Activated CD8-positive, alpha-beta memory T cell treated with anti-CD3 and anti-CD28 coated beads, Interleukin-2, amount 10 ng/mL, durations not matched to agents 7 days and 5 days (primary cell): ENCODE results near the gene TJAP1. TPM values are rescaled to one million over a fixed set of nuclear protein-coding genes. Genes with fewer than 3 reads are reported as not detected.

Source experiments
- ATAC-seq: fragments of 150-1000 bp; cut with Tn5 transposase; one replicate; pipeline ENCODE4 v1.10.0; 2021; ENCODE audit warnings: moderate library complexity
- CTCF ChIA-PET: fragments of 350-600 bp; sonication (Branson Sonifier 250); formaldehyde crosslinking; loops from one replicate; lab custom pipeline; 2021; ENCODE audit warnings: antibody characterized with exemption; lab: Charles Lee
- DNase-seq: peaks from one replicate; pipeline ENCODE4 v3.0.0-alpha.2; 2020
- H3K27ac Mint-ChIP-seq: one replicate; pipeline ENCODE4 v1.8.0; 2021; ENCODE audit warnings: mild to moderate bottlenecking, mixed read lengths
- H3K27me3 Mint-ChIP-seq: one replicate; pipeline ENCODE4 v1.8.0; 2021; ENCODE audit warnings: mixed read lengths
- H3K36me3 Mint-ChIP-seq: one replicate; pipeline ENCODE4 v1.8.0; 2021; ENCODE audit warnings: mild to moderate bottlenecking, mixed read lengths
- H3K4me1 Mint-ChIP-seq: one replicate; pipeline ENCODE4 v1.8.0; 2021; ENCODE audit warnings: mixed read lengths
- H3K4me3 Mint-ChIP-seq: one replicate; pipeline ENCODE4 v1.8.0; 2021; ENCODE audit warnings: mild to moderate bottlenecking, moderate library complexity, mixed read lengths
- H3K9me3 Mint-ChIP-seq: one replicate; pipeline ENCODE4 v1.8.0; 2022; ENCODE audit warnings: low read depth, mixed read lengths
- total RNA-seq, 2 experiments: library from RNA; stranded (reverse); gene quantifications; one replicate each; pipeline ENCODE4 v1.2.3, GENCODE V29; 2021

Gene TJAP1
- total RNA-seq, 2 experiments from 2014 or later, result 41.1 to 41.8 TPM

GRCh38 chr6:43469947-43470346 lies 7.4 kb upstream of the TJAP1 start:
- Mint-ChIP-seq H3K9me3 (no peaks in the 10 kb centered on the region), H3K4me3 (no peak overlapping the region), H3K27ac (no peak overlapping the region), H3K4me1 (no peaks in the 10 kb centered on the region), H3K36me3 (no peaks in the 10 kb centered on the region), H3K27me3 (peaks cover 21% of the 10 kb centered on the region)
- ATAC-seq, result no peak
- CTCF ChIA-PET, result interaction anchor here (1.0 to 1.1 kb wide), 2 partner anchors 36 to 207 kb away, joined by 3 read pairs; no protein-coding TSS in a partner anchor
- DNase-seq, result no peak

GRCh38 chr6:43471399-43471798 lies 6.0 kb upstream of the TJAP1 start:
- CTCF ChIA-PET, result interaction anchor here (0.7 to 1.7 kb wide), 3 partner anchors 14 to 23 kb away, joined by 3 to 5 read pairs (median 4); no protein-coding TSS in a partner anchor
- ATAC-seq, result no peak
- H3K4me1 Mint-ChIP-seq, result no peaks in the 10 kb centered on the region
- H3K4me3 Mint-ChIP-seq, result no peak overlapping the region
- no peaks in the 10 kb centered on the region for H3K9me3 Mint-ChIP-seq
- H3K27me3 Mint-ChIP-seq, result peaks cover 21% of the 10 kb centered on the region
- DNase-seq, result no peak
- no peak overlapping the region for H3K27ac Mint-ChIP-seq
- no peaks in the 10 kb centered on the region for H3K36me3 Mint-ChIP-seq

DNA sequence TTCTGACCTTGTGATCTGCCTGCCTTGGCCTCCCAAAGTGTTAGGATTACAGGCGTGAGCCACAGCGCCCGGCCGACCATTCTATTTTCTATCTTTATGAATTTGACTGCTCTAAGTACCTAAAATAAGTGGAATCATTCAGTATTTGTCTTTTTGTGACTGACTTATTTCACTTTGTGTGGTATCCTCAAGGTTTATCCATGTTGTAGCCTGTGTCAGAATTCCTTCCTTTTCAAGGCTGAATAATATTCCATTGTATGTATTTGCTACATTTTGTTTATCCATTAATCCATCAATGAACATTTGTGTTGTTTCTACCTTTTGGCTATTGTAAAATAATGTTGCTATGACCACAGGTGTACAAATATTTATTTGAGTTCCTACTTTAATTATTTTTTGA lies 4.9 kb upstream of the TJAP1 start:
- Mint-ChIP-seq H3K4me3 (no peak overlapping the region), H3K27ac (no peak overlapping the region)

GRCh38 chr6:43475516-43475915 lies 1.9 kb upstream of the TJAP1 start:
- H3K9me3 Mint-ChIP-seq, result no peaks in the 10 kb centered on the region
- H3K36me3 Mint-ChIP-seq, result no peaks in the 10 kb centered on the region
- CTCF ChIA-PET, result no interaction called here
- DNase-seq (no peak), ATAC-seq (no peak)
- H3K27me3 Mint-ChIP-seq, result peaks cover 10% of the 10 kb centered on the region
- no peak overlapping the region for H3K4me3 Mint-ChIP-seq
- no peak overlapping the region for H3K27ac Mint-ChIP-seq
- peaks cover 31% of the 10 kb centered on the region for H3K4me1 Mint-ChIP-seq

More for the DNA sequence above, 4.9 kb upstream of the TJAP1 start:
- CTCF ChIA-PET, result interaction anchor here (1.0 to 1.7 kb wide), 3 partner anchors 15 to 19 kb away, joined by 4 to 5 read pairs (median 4); no protein-coding TSS in a partner anchor
- H3K27me3 Mint-ChIP-seq, result peaks cover 14% of the 10 kb centered on the region
- ATAC-seq, result no peak
- H3K36me3 Mint-ChIP-seq, result no peaks in the 10 kb centered on the region
- H3K4me1 Mint-ChIP-seq, result peaks cover 9% of the 10 kb centered on the region
- H3K9me3 Mint-ChIP-seq, result no peaks in the 10 kb centered on the region
- no peak for DNase-seq

- Mint-ChIP-seq H3K9me3 (no peaks in the 10 kb centered on the region), H3K4me3 (peak overlapping the region; percentile 90), H3K27ac (peak overlapping the region; percentile 89), H3K27me3 (peaks cover 2% of the 10 kb centered on the region), H3K4me1 (peaks cover 39% of the 10 kb centered on the region), H3K36me3 (no peaks in the 10 kb centered on the region)
- ATAC-seq (no peak), DNase-seq (no peak)
- CTCF ChIA-PET, result interaction anchor here (0.5 to 4.3 kb wide), 2 partner anchors 30 to 88 kb away, joined by 3 to 20 read pairs; no protein-coding TSS in a partner anchor
These were observed 624 bp upstream of the TJAP1 start for GRCh38 chr6:43476746-43477145.

DNA sequence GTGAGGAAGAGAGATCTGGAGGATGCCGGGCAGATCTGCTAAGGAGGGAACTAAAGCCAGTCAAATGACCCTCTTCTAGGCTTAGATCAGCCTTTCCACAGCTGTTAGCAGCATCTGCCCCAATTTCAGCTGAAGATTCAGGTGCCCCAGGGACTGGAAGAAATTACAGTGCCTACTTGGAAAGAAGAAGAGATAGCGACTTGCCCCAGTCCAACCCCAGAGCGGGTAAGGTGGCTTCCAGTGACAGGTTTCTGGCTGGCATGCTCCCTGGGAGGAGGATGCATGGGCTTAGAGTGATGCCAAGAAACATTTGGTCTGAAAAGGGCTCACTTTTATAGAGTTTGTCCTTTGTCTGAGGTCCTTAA lies 620 bp downstream of the TJAP1 start:
- no peak for ATAC-seq
- H3K4me1 Mint-ChIP-seq, result peaks cover 46% of the 10 kb centered on the region

GRCh38 chr6:43481075-43481474 lies 3.7 kb downstream of the TJAP1 start:
- H3K4me3 Mint-ChIP-seq, result no peak overlapping the region
- no peak overlapping the region for H3K27ac Mint-ChIP-seq
- no peak for ATAC-seq
- DNase-seq, result no peak
- no peaks in the 10 kb centered on the region for H3K27me3 Mint-ChIP-seq
- H3K36me3 Mint-ChIP-seq, result peaks cover 3% of the 10 kb centered on the region
- H3K9me3 Mint-ChIP-seq, result no peaks in the 10 kb centered on the region
- H3K4me1 Mint-ChIP-seq, result peaks cover 46% of the 10 kb centered on the region
- CTCF ChIA-PET, result interaction anchor here (4.3 kb wide), 1 partner anchor 26 kb away, joined by 20 read pairs; no protein-coding TSS in a partner anchor

More for the DNA sequence above, 620 bp downstream of the TJAP1 start:
- H3K36me3 Mint-ChIP-seq, result peaks cover 3% of the 10 kb centered on the region
- CTCF ChIA-PET, result interaction anchor here (4.3 kb wide), 1 partner anchor 29 kb away, joined by 20 read pairs; no protein-coding TSS in a partner anchor
- H3K9me3 Mint-ChIP-seq, result no peaks in the 10 kb centered on the region
- DNase-seq, result no peak
- peak overlapping the region; percentile 90 for H3K4me3 Mint-ChIP-seq
- H3K27me3 Mint-ChIP-seq, result no peaks in the 10 kb centered on the region
- H3K27ac Mint-ChIP-seq, result peak overlapping the region; percentile 89

DNA sequence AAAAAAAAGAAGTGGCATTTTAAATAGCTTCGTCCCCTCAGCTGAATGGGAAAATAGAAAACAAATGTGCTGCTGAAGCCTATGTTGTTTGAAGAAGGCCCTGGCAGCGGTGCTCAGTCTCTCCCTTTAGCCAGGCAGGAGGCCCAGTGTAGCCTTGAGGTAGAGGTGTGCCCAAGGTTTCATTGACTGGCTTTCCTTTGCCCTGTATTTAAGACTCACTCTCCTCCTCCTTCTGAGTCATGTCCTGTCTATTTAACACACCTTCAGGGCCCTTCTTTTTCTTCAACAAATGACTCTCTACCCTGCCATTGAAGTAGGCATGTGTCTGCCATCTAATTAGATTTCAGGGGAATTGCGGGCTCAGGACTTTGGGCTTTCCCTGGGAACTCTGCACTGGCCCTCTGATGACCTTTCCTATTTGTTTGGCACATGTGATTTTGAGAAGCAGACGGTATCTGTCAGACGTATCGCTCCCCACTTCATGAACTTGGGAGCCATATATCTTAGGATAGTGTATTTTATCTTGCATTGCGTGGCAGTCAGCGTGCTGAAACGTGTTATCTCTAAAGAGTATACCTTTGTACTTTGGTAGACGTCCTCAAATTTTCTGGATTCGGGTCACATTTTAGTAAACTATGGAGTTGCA lies 4.3 kb downstream of the TJAP1 start:
- no peak for ATAC-seq
- H3K27ac Mint-ChIP-seq, result no peak overlapping the region
- H3K4me1 Mint-ChIP-seq, result peaks cover 43% of the 10 kb centered on the region
- no peak overlapping the region for H3K4me3 Mint-ChIP-seq
- no peaks in the 10 kb centered on the region for H3K9me3 Mint-ChIP-seq
- H3K27me3 Mint-ChIP-seq, result no peaks in the 10 kb centered on the region
- DNase-seq, result no peak
- H3K36me3 Mint-ChIP-seq, result peaks cover 3% of the 10 kb centered on the region
- CTCF ChIA-PET, result no interaction called here

GRCh38 chr6:43488667-43489276 lies 11.4 kb downstream of the TJAP1 start:
- CTCF ChIA-PET, result interaction anchor here (1.1 kb wide), 1 partner anchor 21 kb away, joined by 4 read pairs; the partner anchor contains the start of gene LRRC73
- Mint-ChIP-seq H3K27ac (no peak overlapping the region), H3K36me3 (no peaks in the 10 kb centered on the region), H3K9me3 (no peaks in the 10 kb centered on the region), H3K4me3 (no peak overlapping the region), H3K27me3 (no peaks in the 10 kb centered on the region), H3K4me1 (peaks cover under 1% of the 10 kb centered on the region)
- ATAC-seq, result no peak
- no peak for DNase-seq

GRCh38 chr6:43489277-43490072 lies 12.1 kb downstream of the TJAP1 start:
- no peak overlapping the region for H3K27ac Mint-ChIP-seq
- no peaks in the 10 kb centered on the region for H3K9me3 Mint-ChIP-seq
- peaks cover 4% of the 10 kb centered on the region for H3K4me1 Mint-ChIP-seq
- DNase-seq (no peak), ATAC-seq (no peak)
- CTCF ChIA-PET, result interaction anchor here (1.1 to 1.8 kb wide), 2 partner anchors 17 to 20 kb away, joined by 4 to 6 read pairs; partner anchors contain the start of gene LRRC73
- H3K36me3 Mint-ChIP-seq, result no peaks in the 10 kb centered on the region
- H3K4me3 Mint-ChIP-seq, result no peak overlapping the region
- H3K27me3 Mint-ChIP-seq, result no peaks in the 10 kb centered on the region

GRCh38 chr6:43490523-43490939 lies 13.2 kb downstream of the TJAP1 start:
- no peaks in the 10 kb centered on the region for H3K27me3 Mint-ChIP-seq
- ATAC-seq, result no peak
- no peak overlapping the region for H3K27ac Mint-ChIP-seq
- no peak overlapping the region for H3K4me3 Mint-ChIP-seq
- peaks cover 12% of the 10 kb centered on the region for H3K4me1 Mint-ChIP-seq
- no peak for DNase-seq
- CTCF ChIA-PET, result interaction anchor here (1.6 to 1.8 kb wide), 2 partner anchors 11 to 16 kb away, joined by 3 to 6 read pairs; no protein-coding TSS in a partner anchor
- no peaks in the 10 kb centered on the region for H3K9me3 Mint-ChIP-seq
- H3K36me3 Mint-ChIP-seq, result no peaks in the 10 kb centered on the region

- Mint-ChIP-seq H3K9me3 (no peaks in the 10 kb centered on the region), H3K4me3 (no peak overlapping the region), H3K36me3 (no peaks in the 10 kb centered on the region), H3K27ac (no peak overlapping the region), H3K4me1 (peaks cover 15% of the 10 kb centered on the region), H3K27me3 (no peaks in the 10 kb centered on the region)
- CTCF ChIA-PET, result interaction anchor here (1.4 to 5.5 kb wide), 4 partner anchors 10 to 20 kb away, joined by 3 to 37 read pairs (median 4); no protein-coding TSS in a partner anchor
- ATAC-seq, result no peak
- DNase-seq, result no peak
These were observed 14.6 kb downstream of the TJAP1 start for GRCh38 chr6:43491750-43492661.
